ENCODE data around the gene SSRP1.
"Not testable (repeated sequence)": the region's sequence is repeated elsewhere in the genome, so short reads cannot be mapped to it uniquely, and the experiment has no call there.

Gene SSRP1

DNA sequence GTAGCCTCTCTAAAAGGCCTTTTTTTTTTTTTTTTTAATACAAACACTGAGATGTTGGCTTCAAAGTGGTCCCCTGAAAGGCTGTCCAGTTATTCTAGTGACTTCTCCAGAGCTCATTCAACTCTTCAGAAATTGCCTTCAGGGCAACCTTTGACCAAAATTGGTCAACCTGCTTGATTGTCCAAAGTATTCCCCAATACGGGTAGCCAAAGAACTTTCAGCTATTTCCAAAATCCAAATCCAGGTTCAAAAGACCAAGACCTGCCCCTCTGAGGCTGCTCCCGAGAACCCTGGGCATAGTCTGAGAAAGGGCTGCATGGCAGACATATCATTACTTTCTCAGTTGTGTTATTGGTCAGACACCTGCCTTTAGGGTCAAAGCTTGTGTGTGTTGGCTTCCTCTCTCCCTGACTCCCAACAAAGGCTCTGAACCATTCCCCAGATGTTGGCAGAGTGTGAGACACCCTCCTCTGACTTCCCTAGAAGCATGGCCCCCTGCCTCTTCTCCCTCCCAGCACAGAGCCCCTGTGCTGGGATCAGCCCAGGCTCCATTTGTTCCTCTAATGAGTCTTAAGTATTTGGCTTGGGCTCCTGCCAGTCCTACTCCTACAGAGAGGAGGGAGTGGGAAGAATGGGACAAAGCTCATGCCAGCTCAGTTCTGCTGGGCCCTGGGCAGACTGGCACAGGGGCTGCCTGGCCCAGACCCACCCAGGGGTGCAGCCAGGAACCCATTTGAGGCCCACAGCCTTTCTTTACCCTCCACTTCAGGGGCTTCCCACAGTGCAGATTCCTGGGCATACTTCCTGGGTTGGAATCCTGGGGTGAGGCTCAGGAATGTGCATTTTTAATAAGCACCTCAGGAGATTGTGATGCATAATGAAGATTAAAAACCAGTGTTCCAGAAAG, 41.2 kb downstream of the SSRP1 start:
- DNase-seq, result no peak

GRCh38 chr11:57290288-57290687, 45.4 kb downstream of the SSRP1 start:
- no peak for DNase-seq

GRCh38 chr11:57288771-57289579, 46.7 kb downstream of the SSRP1 start:
- DNase-seq, result no peak

- no peak for DNase-seq
These were observed 47.8 kb downstream of the SSRP1 start for GRCh38 chr11:57287884-57288283.

DNA sequence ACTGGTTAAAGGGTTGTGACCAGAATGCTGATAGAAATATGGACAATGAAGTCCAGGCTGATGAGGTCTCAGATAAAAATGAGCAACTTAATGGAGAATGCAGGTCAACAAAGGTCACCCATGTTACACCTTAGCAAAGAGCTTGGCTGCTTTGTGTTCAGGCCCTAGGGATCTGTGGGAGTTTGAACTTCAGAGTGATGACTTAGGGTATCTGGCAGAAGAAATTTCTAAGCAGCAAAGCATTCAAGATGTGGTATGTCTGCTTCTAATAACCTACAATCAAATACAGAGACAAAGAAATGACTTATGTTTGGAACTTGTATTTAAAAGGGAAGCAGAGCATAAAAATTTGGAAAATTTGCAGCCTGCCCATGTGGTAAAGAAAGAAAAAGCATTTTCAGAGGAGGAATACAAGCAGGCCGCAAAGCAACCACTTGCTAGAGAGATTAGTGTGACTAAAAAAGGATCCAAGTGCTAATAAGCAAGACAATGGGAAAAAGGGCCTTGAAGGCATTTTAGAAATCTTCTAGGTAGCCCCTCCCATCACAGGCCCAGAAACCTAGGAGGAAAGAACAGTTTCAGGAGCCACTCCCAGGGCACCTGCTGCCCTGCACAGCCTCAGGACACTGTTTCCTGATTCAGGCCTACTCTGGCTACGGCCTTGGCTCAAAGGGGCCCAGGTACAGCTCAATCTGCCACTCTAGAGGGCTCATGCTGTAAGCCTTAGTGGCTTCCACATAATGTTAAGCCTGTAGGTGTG, 52.3 kb downstream of the SSRP1 start:
- no peak for DNase-seq

GRCh38 chr11:57281546-57281945, 54.1 kb downstream of the SSRP1 start:
- DNase-seq, result not testable (repeated sequence)

DNA sequence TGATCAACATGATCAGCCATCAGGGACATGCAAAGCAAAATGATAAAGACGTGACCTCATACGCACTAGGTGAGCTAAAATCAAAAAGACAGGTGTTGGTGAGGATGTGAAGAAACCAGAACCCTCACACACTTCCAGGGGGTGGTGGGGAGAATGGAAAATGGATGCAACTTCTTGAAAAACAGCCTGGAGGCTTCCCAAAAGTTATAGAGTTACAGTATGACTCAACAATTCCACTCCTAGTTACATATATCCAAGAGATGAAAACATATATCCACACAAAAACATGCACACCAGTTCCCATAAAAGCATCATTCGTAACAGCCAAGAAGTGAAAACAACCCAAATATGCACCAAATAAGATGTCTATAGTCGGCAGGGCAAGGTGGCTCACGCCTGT, 56.6 kb downstream of the SSRP1 start:
- DNase-seq, result no peak

GRCh38 chr11:57278721-57279095, 57.0 kb downstream of the SSRP1 start:
- no peak for DNase-seq

- peak in 1 of 2 experiments; percentile 29 for DNase-seq
These were observed 57.6 kb downstream of the SSRP1 start for GRCh38 chr11:57277845-57278720.

GRCh38 chr11:57276971-57277675, 58.6 kb downstream of the SSRP1 start:
- DNase-seq, result no peak

DNA sequence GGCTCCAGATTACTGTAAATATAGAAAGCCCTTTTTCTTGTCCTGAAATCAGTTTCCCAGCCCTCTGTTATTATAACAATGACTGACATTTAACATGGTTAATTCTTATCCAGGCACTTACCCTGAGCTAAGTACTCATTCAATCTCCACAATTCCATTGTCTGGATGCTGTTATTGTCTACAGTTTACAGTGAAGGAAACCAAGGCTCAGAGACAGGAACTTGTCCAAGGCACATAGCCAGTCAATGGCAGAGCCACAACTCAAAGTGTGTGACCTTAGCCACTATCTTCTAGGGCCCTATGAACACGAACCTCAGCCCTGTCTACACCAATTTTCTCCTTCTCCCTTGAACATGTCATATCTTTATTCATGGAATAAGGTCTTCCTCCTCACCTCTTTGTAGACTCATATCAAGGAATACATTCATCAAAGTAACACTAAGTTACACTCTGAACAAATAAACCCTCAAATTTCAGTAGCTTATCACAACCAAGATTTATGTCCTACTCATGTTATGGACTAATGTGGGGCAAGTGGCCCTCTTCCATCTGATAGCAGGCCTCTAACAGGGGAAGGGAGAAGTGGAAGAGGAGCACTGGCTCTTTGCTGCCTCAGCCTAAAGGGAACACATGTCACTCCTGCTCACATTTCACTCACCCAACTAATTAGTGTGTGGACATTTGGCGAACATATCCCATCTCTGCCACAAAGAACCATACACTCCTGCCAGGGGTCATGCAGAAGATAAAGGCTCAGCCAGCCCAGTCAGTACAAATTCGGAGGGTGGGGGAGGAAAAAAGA, 59.3 kb downstream of the SSRP1 start:
- DNase-seq, result no peak

Measured in NCI-H187 (cell line).